HG02884 (cell line): Measurements from ENCODE around the gene DBF4B.
"Not testable (repeated sequence)": the region's sequence is repeated elsewhere in the genome, so short reads cannot be mapped to it uniquely, and the experiment has no call there.

ENCODE experiments used
- ATAC-seq: cut with Tn5 transposase; IDR thresholded peaks from one replicate; pipeline ENCODE4 v1.9.1; 2021; ENCODE audit warnings: mild to moderate bottlenecking, moderate library complexity; ENCODE audit not compliant: unreplicated experiment

DBF4B gene

GRCh38 chr17:44726121-44726520 lies 17.7 kb downstream of the DBF4B start:
- ATAC-seq, result not testable (repeated sequence)

DNA sequence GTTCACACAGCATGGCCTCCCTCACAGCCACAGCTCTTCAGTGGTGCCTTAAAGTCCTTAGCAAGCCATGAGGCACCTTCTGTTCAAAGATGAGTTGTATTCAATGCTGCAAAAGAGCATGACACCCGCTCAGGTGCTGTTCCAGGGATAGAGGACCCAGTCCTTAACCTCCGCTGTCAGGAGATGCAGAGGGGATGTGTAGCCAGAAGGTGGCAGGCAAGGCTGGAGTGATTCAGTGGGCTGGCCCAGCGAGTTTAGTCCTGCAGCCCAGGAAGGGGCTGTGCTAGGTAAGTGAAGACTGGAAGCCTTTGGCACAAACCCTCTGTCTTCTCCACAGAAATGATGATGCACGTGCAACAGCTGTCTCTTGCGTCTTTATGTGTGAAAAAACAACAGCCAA lies 25.3 kb downstream of the DBF4B start:
- no peak for ATAC-seq

DNA sequence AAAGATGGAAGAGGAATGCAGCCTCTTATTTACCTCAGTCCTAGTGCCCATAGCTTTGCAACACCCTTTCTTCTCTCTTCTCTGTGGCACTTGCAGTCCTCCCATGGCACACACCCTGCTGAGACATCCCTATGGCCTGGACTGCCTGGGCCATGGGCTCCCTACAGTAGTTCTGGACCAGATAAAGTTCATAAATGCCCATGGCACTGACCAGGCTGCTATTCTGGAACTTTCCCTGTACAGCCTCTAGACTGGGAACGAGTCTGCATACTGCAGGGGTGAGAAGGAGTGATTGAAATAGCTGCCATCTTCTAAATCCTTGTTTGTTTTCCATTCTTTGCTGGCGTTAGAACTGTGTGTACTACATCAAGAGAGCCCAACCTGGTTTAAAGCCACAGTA lies 25.8 kb downstream of the DBF4B start:
- no peak for ATAC-seq

DNA sequence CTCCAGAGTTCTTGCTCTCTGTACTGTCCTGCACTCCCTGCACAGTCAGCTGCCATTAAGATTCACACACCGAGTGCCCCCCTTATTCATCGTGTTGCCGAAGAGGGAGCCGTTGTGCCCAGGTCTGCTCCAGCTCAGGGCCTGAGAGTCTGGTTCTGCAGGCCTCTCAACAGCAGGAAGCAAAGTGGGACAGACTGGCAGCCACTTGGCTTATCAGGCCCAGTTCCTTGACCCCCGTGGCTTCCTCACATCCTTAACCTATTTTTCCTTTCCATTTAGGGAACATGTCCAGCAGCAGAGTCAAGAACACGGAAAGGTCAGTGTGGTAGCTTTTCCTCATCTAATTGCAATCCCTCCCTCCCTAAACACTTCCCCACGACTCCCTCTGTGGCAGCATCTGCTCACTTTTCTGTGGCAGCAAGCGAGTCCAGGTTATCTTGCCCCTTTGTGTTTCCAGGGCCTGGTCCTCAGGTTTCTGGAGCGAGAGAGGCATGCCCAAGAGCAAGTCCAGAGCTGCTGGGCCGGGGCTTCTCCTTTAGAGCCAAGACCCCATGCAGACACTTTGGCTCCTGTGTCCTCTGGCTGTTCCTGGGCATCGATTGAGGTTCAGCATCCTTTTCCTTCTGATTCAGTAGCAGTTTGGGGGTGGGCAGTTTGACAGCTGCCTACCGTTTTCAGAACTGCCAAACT lies 28.2 kb downstream of the DBF4B start:
- ATAC-seq, result no peak

DNA sequence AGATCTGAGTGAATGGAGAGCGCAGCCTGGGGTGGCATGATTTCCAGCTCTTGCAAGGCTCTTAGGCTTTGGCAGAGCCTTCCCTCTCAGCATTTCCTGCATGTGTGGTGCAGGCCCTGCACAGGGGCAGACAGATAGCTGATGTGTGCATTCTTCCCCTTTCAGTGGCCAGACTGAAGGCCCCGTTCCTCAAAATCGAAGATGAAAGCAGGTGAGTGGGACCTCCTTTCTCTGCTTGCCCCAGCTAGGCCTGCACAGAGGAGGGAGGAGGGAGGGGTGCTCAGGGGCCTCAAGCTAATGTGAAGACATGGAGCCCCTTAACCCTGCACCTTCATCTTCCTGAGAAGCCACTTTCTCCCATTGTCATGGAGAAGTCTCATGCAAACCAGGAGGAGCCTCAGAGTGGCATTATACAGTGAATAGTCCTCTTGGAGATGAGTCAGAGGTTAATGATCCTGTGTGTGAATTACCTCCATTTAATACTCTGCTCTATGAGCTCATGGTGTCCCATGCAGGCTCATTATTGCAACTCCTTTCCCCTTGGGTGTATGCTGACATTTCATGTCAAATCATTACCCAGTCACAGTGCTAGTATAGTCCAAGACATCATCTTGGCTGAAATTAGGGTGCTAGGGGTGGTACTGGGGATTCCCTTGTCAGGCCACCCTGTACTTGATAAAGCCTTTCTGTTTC lies 29.9 kb downstream of the DBF4B start:
- ATAC-seq, result no peak

GRCh38 chr17:44741316-44741715 lies 32.9 kb downstream of the DBF4B start:
- no peak for ATAC-seq

- ATAC-seq, result no peak
Measured at GRCh38 chr17:44745301-44745700, 36.8 kb downstream of the DBF4B start.

DNA sequence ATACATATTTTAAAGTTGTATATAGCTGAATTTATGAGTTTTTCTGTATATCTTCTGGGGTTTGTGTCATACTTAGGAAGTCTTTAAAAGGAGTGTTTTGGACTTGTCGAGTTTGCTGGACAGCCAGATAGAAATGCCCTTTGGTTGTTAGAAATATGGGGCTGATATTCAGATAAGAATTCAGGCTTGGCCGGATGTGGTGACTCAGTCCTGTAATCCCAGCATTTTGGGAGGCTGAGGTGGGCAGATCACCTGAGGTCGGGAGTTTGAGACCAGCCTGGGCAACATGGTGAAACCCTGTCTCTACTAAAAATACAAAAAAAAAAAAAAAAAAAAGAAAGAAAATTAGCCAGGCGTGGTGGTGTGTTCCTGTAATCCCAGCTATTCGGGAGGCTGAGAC lies 37.3 kb downstream of the DBF4B start:
- not testable (repeated sequence) for ATAC-seq

- no peak for ATAC-seq
Measured at GRCh38 chr17:44747566-44747965, 39.1 kb downstream of the DBF4B start.

DNA sequence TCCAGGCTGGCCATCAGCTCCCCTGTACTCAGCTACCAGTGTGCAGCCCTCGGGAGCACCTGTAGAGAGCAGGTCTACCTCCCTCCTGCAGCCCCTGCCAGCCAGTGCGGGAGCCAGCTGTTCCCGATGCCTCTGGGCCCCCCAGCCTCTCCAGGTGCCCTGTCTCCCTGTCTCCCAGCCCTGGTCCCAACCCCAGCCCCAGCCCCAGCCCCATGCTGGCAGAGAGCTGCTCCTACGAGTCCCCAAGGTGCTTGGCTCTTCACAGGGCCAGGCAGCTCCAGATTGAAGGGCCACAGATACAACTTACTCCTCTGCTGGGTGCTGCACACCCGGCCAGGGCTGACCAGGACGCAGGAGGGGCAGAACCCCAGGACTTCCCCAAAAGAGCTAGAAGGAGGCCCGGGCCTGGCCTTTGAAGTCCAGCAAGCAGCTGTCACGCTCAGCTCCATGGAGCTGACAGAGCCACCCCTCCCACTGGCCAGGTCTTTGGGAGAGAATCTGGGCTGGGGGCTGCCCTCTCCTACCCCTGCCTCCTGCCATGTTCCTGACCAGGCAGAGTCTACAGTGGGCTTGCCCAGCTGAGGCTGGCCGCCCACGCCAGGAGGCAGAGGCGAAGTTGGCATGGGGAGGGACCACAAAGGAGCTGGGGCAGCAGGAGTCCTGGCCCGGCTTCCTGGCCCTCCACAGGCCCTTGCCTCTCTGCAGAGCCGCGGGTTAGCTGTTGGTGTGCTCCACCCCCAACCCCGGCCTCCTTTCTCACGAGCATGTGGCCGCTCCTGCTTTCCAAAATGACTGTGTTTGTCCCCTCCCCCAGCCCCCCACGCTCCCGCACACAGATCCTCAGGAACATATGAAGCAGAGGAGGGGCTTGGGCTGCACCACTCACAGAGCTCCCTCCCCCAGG lies 40.9 kb downstream of the DBF4B start:
- no peak for ATAC-seq

GRCh38 chr17:44749980-44750318 lies 41.5 kb downstream of the DBF4B start:
- no peak for ATAC-seq

- no peak for ATAC-seq
Measured at GRCh38 chr17:44751331-44751730, 42.9 kb downstream of the DBF4B start.

GRCh38 chr17:44751806-44752205 lies 43.3 kb downstream of the DBF4B start:
- ATAC-seq, result no peak

- no peak for ATAC-seq
Measured at GRCh38 chr17:44752953-44753861, 44.7 kb downstream of the DBF4B start.

DNA sequence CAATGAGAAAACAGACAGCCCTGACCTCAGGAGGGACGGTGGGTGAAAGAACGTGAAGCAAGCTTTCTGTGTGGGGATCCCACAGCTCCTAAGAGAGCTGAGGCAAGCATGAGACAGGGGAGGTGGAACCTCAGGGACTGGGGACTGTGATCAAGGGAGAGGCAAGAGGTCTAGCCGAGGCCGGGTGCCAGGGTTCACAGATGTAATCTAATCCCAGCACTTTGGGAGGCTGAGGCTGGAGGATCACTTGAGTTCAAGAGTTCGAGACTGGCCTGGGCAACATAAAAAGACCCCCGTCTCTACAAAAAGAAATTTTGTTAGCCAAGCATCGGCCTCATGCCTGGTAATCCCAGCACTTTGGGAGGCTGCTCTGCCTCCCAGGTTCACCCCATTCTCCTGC lies 45.8 kb downstream of the DBF4B start:
- ATAC-seq, result no peak

DNA sequence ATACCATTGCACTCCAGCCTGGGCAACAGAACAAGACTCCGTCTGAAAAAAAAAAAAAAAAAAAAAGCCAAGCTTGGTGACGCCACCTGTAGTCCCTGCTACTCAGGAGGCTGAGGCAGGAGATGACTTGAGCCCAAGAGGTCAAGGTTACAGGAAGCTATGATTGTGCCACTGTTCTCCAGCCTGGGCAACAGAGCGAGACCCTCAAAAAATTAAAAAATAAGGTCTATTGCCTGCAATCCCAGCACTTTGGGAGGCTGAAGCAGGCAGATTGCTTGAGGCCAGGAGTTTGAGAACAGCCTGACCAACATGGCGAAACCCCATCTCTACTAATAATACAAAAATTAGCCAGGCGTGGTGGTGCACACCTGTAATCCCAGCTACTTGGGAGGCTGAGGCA lies 46.7 kb downstream of the DBF4B start:
- not testable (repeated sequence) for ATAC-seq

DNA sequence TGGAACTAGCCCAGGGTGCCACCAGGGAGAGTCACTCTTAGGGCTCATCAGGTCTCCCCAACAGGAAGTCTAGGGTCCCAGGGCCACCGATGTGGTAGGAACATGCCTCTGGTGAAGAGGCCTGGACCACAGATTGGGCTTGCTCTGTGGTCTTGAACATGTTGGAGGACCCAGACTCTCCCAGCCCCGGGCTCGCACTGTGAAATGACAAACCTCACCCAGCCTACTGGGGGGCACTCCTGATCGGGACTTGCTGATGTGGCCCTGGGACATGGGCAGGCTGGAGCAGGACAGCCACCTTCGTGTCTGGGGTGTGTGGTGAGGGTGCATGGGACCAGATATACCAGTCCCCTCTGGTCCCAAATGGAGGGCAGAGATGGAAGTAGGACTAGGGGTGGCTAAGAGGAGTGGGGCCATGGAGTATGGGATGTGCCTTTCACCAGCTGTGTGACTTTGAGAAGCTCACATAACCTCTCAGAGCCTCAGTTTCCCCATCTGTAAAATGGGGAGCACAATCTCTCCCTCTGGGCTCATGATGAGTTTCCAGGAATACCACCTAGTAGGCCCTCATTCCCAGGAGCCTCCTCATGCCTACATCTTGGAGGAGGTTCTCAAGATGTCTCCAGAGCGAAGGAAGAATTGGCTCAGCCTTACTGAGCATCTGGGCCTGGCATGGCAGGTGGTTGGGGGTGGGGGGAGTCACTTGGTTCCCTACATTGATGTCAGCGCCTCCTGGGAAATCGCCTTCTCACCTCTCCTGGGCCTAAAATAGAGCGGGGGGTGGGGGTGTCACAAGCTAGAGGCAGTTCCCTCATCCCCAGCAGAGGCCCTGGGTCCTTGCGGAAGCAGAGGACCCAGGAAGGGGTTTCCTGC lies 48.8 kb downstream of the DBF4B start:
- ATAC-seq, result no peak

GRCh38 chr17:44757918-44758413 lies 49.5 kb downstream of the DBF4B start:
- no peak for ATAC-seq

DNA sequence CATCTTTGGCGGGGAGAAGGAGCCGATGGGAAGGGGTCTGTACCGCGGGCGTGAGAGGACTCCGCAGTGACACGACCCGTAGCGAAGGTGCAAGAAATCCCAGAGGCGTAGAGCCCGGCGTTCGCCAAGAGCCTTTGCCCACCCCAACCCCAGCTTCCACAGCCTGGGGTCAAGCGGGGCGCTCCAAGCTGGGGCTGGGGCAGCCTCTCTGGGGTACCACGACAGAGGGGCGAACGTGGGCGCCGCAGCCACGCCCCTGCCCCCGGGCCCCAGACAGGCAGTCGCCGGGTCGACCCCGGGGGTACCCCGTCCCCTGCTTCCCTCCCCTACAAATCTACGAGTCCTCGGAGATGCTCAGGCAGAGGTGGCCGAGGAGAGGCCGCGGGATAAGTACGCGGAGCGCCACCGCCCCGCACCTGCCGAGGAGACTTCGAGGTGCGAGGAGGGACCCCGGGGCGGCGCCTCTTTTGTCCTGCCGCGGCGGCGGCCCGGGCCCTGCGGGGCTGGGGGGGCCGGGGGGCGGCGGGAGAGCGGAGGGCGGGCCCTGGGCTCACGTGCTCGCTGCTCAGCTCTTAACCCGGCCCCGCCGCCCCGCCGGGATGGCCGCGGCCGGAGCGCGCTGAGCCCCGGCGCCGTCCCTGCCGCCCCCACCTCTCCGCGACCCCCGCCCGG lies 50.1 kb downstream of the DBF4B start, which contains the start of gene ADAM11:
Gene ADAM11, plus strand, starts transcription at position 575 of the 672 bp plus-strand sequence. CDS start 212 bp downstream, outside the sequence.
- ATAC-seq, result no peak
